Umbilical cord (tissue), 2 donors: ENCODE data around the gene SLC12A7. TPM values are rescaled to one million over a fixed set of nuclear protein-coding genes. Genes with fewer than 3 reads are reported as not detected.

Experiments used
- DNase-seq: peaks from one replicate; pipeline ENCODE4 v3.0.0-alpha.2; 2015; ENCODE audit warnings: low spot score
- total RNA-seq: library from RNA; depleted of rRNA; stranded (reverse); fragments of >200 nt; gene quantifications from one replicate; pipeline ENCODE4 v1.2.3, GENCODE V29; 2014; ENCODE audit warnings: low replicate concordance; ENCODE audit not compliant: insufficient read depth

SLC12A7 gene
- total RNA-seq, 1 donor from 2014 or later, result 5.1 TPM

- DNase-seq, result no peak
Observed at GRCh38 chr5:1141834-1142233, 30.0 kb upstream of the SLC12A7 start.

GRCh38 chr5:1140818-1141189 is 28.9 kb upstream of the SLC12A7 start:
- no peak for DNase-seq

GRCh38 chr5:1140171-1140817 is 28.4 kb upstream of the SLC12A7 start:
- DNase-seq, result peak; percentile 25

GRCh38 chr5:1139331-1140170 is 27.7 kb upstream of the SLC12A7 start:
- DNase-seq, result no peak

DNA sequence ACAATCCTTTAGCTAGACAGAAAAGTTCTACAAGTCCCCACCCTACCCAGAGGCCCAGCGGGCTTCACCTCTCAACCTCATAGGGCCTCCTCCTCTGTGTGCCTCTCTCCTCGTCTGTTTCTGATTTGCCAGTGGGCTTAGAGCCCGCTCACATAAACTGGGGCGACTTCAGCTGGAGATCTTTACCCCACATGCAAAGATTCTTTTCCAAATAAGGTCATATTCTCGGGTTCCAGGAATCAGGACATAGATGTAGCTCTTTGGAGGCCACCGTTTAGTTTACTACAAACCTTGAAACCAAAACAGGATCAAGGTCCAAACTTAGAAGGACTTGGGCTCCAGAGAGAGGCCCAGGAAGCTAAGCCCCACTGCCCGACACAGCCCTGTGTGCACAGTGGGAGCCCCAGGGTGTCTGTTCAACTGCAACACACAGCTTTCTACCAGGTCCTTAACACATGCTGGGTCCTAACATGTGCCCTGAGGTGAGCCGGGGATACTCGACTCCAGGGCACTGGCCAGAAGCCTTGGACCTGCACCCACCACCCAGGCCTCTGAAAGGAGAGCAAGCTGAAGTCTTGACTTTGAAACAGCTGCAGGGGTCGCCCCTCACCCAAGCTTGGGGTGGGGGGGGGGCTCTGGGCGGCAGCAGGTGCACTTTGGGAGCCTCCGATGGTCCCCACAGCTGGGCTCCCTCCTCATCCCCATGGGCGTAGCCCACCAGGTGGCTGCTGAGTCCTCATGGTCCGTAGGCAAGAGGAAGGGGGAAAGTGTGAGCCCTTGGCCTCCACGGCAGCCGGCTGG is 26.8 kb upstream of the SLC12A7 start:
- no peak for DNase-seq

GRCh38 chr5:1137567-1138444 is 25.9 kb upstream of the SLC12A7 start:
- DNase-seq, result peak; percentile 21

GRCh38 chr5:1136814-1137213 is 25.0 kb upstream of the SLC12A7 start:
- no peak for DNase-seq

- DNase-seq, result no peak
Observed at GRCh38 chr5:1135696-1136525, 24.0 kb upstream of the SLC12A7 start.

GRCh38 chr5:1134478-1134877 is 22.6 kb upstream of the SLC12A7 start:
- peak; percentile 26 for DNase-seq

DNA sequence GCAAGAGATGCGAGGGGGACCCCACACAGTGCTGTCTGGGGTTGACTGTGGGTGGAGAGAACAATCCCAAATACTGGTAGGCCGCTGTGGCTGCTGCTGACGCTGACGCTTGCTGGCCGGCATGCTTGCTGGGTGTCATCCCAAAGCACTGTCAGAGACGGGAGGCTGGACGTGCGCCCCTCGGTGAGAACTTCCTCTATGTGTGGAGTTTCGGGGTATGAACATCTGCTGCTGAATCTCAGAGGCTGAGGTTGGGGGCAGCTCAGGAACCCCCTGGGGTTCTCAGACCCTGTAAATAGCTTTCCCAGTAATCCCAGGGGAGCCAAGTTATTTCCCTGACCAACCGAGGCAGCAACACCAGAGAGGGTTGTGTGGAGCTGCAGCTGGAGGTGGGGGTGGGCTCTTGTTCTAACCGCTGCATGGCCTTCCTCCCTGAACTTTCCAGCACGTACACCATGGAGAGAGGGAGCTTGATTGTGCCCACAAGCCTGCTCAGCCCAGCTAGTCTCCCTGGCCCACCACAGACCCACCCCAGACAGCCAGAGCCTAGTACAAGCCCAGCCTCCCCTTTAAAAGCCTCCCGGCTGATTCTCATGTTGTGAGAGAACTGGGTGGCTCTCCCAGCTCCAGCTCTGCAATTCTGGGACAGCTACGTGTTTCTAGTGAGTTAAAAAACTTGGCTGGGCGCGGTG is 21.8 kb upstream of the SLC12A7 start:
- DNase-seq, result peak; percentile 68

DNA sequence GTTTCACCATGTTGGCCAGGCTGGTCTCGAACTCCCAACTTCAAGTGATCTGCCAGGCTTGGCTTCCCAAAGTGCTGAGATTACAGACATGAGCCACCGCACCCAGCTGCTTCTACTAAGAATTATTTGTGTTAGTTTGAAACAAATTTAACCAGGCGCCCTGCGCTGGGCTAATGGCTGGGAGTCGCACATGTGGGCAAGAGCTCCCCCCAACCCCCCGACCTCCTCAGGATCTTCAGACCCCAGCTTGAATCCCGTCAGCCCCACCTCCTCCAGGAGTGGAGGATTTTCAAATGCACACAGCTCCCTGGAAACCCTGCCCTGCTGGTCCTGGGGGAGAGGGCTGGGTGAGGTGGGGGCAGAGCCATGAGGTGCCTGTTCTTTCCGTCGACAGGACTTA is 21.2 kb upstream of the SLC12A7 start:
- no peak for DNase-seq

- DNase-seq, result no peak
Observed at GRCh38 chr5:1132570-1132969, 20.7 kb upstream of the SLC12A7 start.

DNA sequence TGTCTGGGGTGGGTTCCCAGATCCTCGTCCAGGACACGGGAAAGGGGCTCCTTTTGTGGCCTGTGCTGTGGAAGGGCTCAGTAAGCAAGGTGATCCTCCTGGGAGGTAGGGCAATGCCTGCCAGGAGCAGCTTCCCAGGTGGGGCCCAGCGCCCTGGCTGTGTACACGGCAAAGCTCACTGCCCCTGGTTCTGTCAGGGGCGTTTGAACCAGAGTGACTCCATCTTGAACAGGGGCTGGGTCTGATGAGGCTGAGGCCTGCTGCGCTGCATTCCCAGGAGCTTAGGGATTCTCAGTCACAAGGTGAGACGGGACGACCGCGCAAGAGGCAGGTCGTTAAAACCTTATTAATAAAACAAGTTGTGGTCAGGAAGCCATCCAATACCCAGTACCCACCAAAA is 19.9 kb upstream of the SLC12A7 start:
- DNase-seq, result no peak

DNA sequence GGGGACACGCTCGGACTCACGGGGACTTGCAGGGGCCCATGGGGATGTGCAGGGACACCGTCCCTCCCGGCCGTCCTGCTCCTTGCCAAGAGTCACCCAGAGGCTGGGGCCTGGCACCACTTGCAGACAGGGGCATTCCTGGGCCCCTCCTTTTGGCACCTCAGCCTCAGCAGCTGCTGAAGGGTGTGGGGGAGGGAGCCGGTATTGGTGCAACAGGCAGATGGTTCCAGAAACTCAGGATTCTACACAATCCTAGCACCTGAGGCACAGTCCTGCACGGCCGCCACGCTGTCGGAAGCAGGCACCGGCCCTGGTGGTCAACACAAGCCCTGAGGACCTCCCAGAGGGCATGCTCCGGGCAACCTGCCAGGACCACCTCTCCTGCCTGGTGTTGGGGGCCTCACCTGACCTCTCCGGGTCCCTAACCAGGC is 19.3 kb upstream of the SLC12A7 start:
- no peak for DNase-seq

- DNase-seq, result no peak
Observed at GRCh38 chr5:1130218-1130946, 18.5 kb upstream of the SLC12A7 start.

GRCh38 chr5:1129711-1130055 is 17.8 kb upstream of the SLC12A7 start:
- DNase-seq, result no peak

DNA sequence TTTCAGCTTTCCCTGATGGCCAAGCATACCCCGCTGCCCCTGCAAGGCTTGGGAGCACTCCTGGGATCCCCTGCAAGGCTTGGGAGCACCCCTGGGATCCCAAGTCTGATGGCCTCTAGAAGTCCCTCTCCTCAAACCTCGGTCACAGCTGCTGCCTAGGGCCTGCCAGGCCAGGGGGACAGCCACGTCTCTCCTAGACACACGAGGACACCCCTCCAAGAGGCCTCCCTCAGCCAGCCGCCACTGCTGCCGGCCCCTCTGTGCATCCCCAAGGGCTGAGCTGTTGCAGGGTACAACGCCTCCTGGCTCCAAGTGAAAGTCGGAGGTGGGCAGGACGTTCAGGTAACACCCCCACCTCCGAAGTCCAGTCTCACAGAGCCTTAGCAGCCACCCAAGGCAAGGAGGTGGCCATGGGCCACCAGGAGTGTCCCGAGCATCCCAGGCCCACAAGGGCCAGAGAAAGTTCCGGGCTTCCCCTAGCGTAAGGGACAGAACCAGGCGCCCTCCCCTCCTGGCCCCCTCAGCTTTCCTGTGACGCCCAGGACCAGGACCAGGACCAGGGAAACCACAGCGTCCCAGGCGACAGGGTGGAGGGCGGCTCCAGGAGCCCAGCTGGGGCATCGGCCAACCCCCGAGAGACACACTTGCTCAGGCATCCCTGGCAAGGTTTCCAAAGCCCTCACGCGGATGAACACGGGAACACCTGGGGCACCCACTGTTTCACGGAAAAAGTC is 17.3 kb upstream of the SLC12A7 start:
- no peak for DNase-seq

- DNase-seq, result no peak
Observed at GRCh38 chr5:1127959-1128785, 16.3 kb upstream of the SLC12A7 start.
